Hepatocyte (in vitro differentiated cells): ENCODE results near the gene GMIP. TPM values are rescaled to one million over a fixed set of nuclear protein-coding genes. Genes with fewer than 3 reads are reported as not detected.

Experiments used
- DNase-seq: peaks from one replicate; pipeline ENCODE4 v3.0.0-alpha.2; 2016; ENCODE audit warnings: low spot score
- H2AFZ ChIP-seq: fragments of 200-600 bp; sonication (generic); 2 replicates; pipeline ENCODE4 v1.6.0; 2016; ENCODE audit warnings: antibody characterized with exemption, mild to moderate bottlenecking
- H3K27ac ChIP-seq: fragments of 200-600 bp; sonication (generic); 2 replicates; pipeline ENCODE4 v1.5.1; 2016; ENCODE audit warnings: mild to moderate bottlenecking
- H3K27me3 ChIP-seq: fragments of 200-600 bp; sonication (generic); 2 replicates; pipeline ENCODE4 v1.6.1; 2016
- H3K36me3 ChIP-seq: fragments of 200-600 bp; sonication (generic); replicated peaks from 2 replicates; pipeline ENCODE4 v1.5.1; 2016; ENCODE audit warnings: low read depth; ENCODE audit not compliant: insufficient read depth
- H3K4me1 ChIP-seq: fragments of 200-600 bp; sonication (generic); 2 replicates; pipeline ENCODE4 v1.5.1; 2016; ENCODE audit warnings: mild to moderate bottlenecking, moderate library complexity; ENCODE audit not compliant: insufficient read depth
- H3K4me2 ChIP-seq: fragments of 200-600 bp; sonication (generic); 2 replicates; pipeline ENCODE4 v1.6.0; 2016
- H3K4me3 ChIP-seq: fragments of 200-600 bp; sonication (generic); 2 replicates; pipeline ENCODE4 v1.5.1; 2016; ENCODE audit warnings: mild to moderate bottlenecking
- H3K79me2 ChIP-seq: fragments of 200-600 bp; sonication (generic); 2 replicates; pipeline ENCODE4 v1.6.0; 2017; ENCODE audit warnings: mild to moderate bottlenecking
- H3K9me2 ChIP-seq: fragments of 200-600 bp; sonication (generic); replicated peaks from 2 replicates; pipeline ENCODE4 v1.6.0; 2017; ENCODE audit warnings: mild to moderate bottlenecking; ENCODE audit not compliant: insufficient read depth
- H3K9me3 ChIP-seq: fragments of 200-600 bp; sonication (generic); 2 replicates; pipeline ENCODE4 v1.5.1; 2016; ENCODE audit warnings: low read depth, mild to moderate bottlenecking
- H4K20me1 ChIP-seq: fragments of 200-600 bp; sonication (generic); 2 replicates; pipeline ENCODE4 v1.6.0; 2016; ENCODE audit warnings: mild to moderate bottlenecking; ENCODE audit not compliant: insufficient read depth, poor library complexity, severe bottlenecking
- CTCF ChIP-seq: fragments of 200-600 bp; sonication (generic); IDR thresholded peaks from 2 replicates; pipeline ENCODE4 v1.5.1; 2016; ENCODE audit warnings: antibody characterized with exemption, mild to moderate bottlenecking; ENCODE audit not compliant: poor library complexity
- EZH2 ChIP-seq: fragments of 200-600 bp; sonication (generic); IDR thresholded peaks from 2 replicates; pipeline ENCODE4 v1.6.1; 2016; ENCODE audit warnings: antibody characterized with exemption, mild to moderate bottlenecking, borderline replicate concordance
- EZH2phosphoT487 ChIP-seq: fragments of 200-600 bp; sonication (generic); IDR thresholded peaks from one replicate; pipeline ENCODE4 v1.6.1; 2018; ENCODE audit warnings: antibody characterized with exemption, mild to moderate bottlenecking, low read depth, moderate library complexity; ENCODE audit not compliant: unreplicated experiment, severe bottlenecking
- WGBS: methylation state at CpG from one replicate; pipeline ENCODE4 v1.1.6; 2016; ENCODE audit warnings: low lambda C conversion rate; ENCODE audit errors: missing lambda C conversion rate; 5-methylcytosine and 5-hydroxymethylcytosine counted together
- polyA plus RNA-seq: library from polyadenylated mRNA; unstranded; fragments of >200 nt; fragmentation: Nextera tagmentation; extraction: Ambion mirVana; gene quantifications from 2 replicates; pipeline ENCODE4 v1.2.1, GENCODE V29; 2016
- total RNA-seq: library from RNA; depleted of rRNA; stranded (reverse); fragments of >200 nt; gene quantifications from 2 replicates; pipeline ENCODE4 v1.2.3, GENCODE V29; 2014

The GMIP gene
- total and polyA plus RNA-seq, 2 experiments from 2014 or later = 5.6 to 13.0 TPM

GRCh38 chr19:19654441-19654840 is 11.0 kb upstream of the GMIP start:
- H3K79me2 ChIP-seq = peaks cover 2% of the 10 kb centered on the region
- TF ChIP-seq EZH2phosphoT487 (no peak), CTCF (no peak), EZH2 (no peak)
- no peaks in the 10 kb centered on the region for H3K9me3 ChIP-seq
- no peak overlapping the region for H3K4me2 ChIP-seq
- H4K20me1 ChIP-seq = no peaks in the 10 kb centered on the region
- no peaks in the 10 kb centered on the region for H3K4me1 ChIP-seq
- 96% methylated on average over 15 of the region's 15 CpGs for WGBS
- no peak for DNase-seq
- no peak overlapping the region for H3K27ac ChIP-seq
- H3K27me3 ChIP-seq = no peaks in the 10 kb centered on the region
- no peaks in the 10 kb centered on the region for H3K9me2 ChIP-seq
- H2AFZ ChIP-seq = no peak overlapping the region
- no peak overlapping the region for H3K4me3 ChIP-seq
- no peaks in the 10 kb centered on the region for H3K36me3 ChIP-seq

- no peak overlapping the region for H3K4me2 ChIP-seq
- no peaks in the 10 kb centered on the region for H3K4me1 ChIP-seq
- H3K36me3 ChIP-seq = no peaks in the 10 kb centered on the region
- 98% methylated on average over 22 of the region's 23 CpGs for WGBS
- no peak overlapping the region for H3K4me3 ChIP-seq
- H3K79me2 ChIP-seq = no peaks in the 10 kb centered on the region
- no peaks in the 10 kb centered on the region for H4K20me1 ChIP-seq
- H3K9me3 ChIP-seq = no peaks in the 10 kb centered on the region
- peak; percentile 2 for DNase-seq
- no peaks in the 10 kb centered on the region for H3K27me3 ChIP-seq
- TF ChIP-seq EZH2phosphoT487 (no peak), CTCF (no peak), EZH2 (no peak)
- H2AFZ ChIP-seq = no peak overlapping the region
- H3K27ac ChIP-seq = no peak overlapping the region
- no peaks in the 10 kb centered on the region for H3K9me2 ChIP-seq
Observed at GRCh38 chr19:19653597-19654147, 10.2 kb upstream of the GMIP start.

GRCh38 chr19:19652482-19653295 is 9.2 kb upstream of the GMIP start:
- Histone ChIP-seq H3K27ac (no peak overlapping the region), H3K79me2 (no peaks in the 10 kb centered on the region), H3K9me2 (no peaks in the 10 kb centered on the region), H3K27me3 (no peaks in the 10 kb centered on the region), H3K4me1 (no peaks in the 10 kb centered on the region), H3K36me3 (no peaks in the 10 kb centered on the region), H3K4me2 (no peak overlapping the region), H3K9me3 (no peaks in the 10 kb centered on the region), H3K4me3 (no peak overlapping the region), H2AFZ (no peak overlapping the region), H4K20me1 (no peaks in the 10 kb centered on the region)
- no peak for TF ChIP-seq CTCF
- TF ChIP-seq EZH2 = no peak
- no peak for TF ChIP-seq EZH2phosphoT487
- peak; percentile 4 for DNase-seq
- 97% methylated on average over 24 of the region's 24 CpGs for WGBS
